Lower leg skin (tissue), 3 donors: Measurements from ENCODE around the gene DNAJB9.

Experiments
- POLR2A ChIP-seq, 2 donors: fragments of 450-650 bp; IDR thresholded peaks; one replicate each; pipeline ENCODE4 v1.6.1; 2016 to 2017; ENCODE audit warnings: antibody characterized with exemption in 2 of 2, mild to moderate bottlenecking in 1 of 2, moderate library complexity in 1 of 2
- TF ChIP-seq, protein P1 (sequence below), 3 donors: fragments of 450-650 bp; IDR thresholded peaks; one replicate each; pipeline ENCODE4 v1.5.1; 2016; ENCODE audit warnings: antibody characterized with exemption in 3 of 3, mild to moderate bottlenecking in 3 of 3, moderate library complexity in 2 of 3

DNA sequence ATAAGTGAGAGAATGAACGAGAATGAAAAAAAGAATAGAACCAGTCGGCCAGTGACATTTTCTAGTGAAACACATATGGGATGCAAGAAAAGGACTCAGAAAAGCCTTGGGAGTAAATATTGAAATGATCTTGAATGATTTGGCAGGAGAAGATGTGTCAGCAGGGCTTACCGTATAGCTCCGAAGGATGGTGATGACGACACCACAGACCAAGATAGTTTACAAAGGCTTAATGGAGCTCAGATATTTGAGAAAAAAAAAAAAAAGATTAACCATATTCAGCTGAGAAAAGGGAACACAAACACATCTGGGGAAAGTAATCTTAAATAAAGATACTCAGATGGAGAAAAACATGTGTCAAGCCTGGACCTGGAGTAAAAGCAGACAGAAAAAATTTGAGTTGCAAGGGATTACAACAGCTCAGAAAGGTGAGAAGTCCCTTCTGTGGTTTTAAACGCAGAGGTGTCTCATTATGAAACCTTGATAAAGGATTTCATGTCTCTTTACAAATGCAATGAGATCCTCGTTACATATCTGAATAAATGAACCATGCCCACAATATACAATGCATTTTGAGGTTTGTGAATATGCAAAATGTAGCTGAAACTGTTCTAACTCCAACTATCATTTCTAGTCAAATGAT is 36.0 kb downstream of the DNAJB9 start:
- TF ChIP-seq, protein P1, sequence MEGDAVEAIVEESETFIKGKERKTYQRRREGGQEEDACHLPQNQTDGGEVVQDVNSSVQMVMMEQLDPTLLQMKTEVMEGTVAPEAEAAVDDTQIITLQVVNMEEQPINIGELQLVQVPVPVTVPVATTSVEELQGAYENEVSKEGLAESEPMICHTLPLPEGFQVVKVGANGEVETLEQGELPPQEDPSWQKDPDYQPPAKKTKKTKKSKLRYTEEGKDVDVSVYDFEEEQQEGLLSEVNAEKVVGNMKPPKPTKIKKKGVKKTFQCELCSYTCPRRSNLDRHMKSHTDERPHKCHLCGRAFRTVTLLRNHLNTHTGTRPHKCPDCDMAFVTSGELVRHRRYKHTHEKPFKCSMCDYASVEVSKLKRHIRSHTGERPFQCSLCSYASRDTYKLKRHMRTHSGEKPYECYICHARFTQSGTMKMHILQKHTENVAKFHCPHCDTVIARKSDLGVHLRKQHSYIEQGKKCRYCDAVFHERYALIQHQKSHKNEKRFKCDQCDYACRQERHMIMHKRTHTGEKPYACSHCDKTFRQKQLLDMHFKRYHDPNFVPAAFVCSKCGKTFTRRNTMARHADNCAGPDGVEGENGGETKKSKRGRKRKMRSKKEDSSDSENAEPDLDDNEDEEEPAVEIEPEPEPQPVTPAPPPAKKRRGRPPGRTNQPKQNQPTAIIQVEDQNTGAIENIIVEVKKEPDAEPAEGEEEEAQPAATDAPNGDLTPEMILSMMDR (IDR thresholded peaks at IDR 0.05): no peak
- no peak for TF ChIP-seq POLR2A (IDR thresholded peaks at IDR 0.05)
